Adrenal gland (tissue), 12 donors: ENCODE measurements around the gene RUVBL1. TPM values are rescaled to one million over a fixed set of nuclear protein-coding genes. Genes with fewer than 3 reads are reported as not detected.
A peak's percentile ranks its signal among the peaks of the same experiment; 100 is the strongest.

ENCODE experiments used
- DNase-seq, 7 donors: peaks; one replicate each; pipeline ENCODE4 v3.0.0-alpha.2; 2019 to 2020
- H3K27ac ChIP-seq, 5 donors: fragments of 200-600 bp; sonication (generic) in 4 of 5; 1 replicate in 3 of 5; 2 replicates in 2 of 5; pipeline versions ENCODE4 v1.5.1 to v1.8.0; 2016 to 2020; ENCODE audit warnings: mild to moderate bottlenecking in 1 of 5
- H3K27me3 ChIP-seq: fragments of 200-600 bp; 2 replicates; pipeline ENCODE4 v1.8.0; 2021
- H3K36me3 ChIP-seq, 2 donors: fragments of 200-600 bp; replicated peaks in 1 of 2; 1 replicate in 1 of 2; 2 replicates in 1 of 2; pipeline versions ENCODE4 v1.5.1 to v1.8.0; 2018 to 2022
- H3K4me1 ChIP-seq, 2 donors: fragments of 200-600 bp; replicated peaks in 1 of 2; 1 replicate in 1 of 2; 2 replicates in 1 of 2; pipeline versions ENCODE4 v1.5.1 to v1.8.0; 2018 to 2021
- H3K4me3 ChIP-seq, 4 donors: fragments of 200-600 bp; sonication (generic) in 3 of 4; one replicate each; pipeline ENCODE4 v1.5.1; 2016 to 2018
- H3K9me3 ChIP-seq, 3 donors: fragments of 200-600 bp; sonication (generic) in 1 of 3; replicated peaks in 1 of 3; 1 replicate in 2 of 3; 2 replicates in 1 of 3; pipeline versions ENCODE4 v1.5.1 to v1.8.0; 2016 to 2021
- POLR2A ChIP-seq, 2 donors: fragments of 450-650 bp; IDR thresholded peaks; one replicate each; pipeline ENCODE4 v1.6.1; 2017; ENCODE audit warnings: antibody characterized with exemption in 2 of 2, mild to moderate bottlenecking in 2 of 2, moderate library complexity in 1 of 2
- WGBS, 4 donors: extraction: QIAGEN DNeasy Blood & Tissue Kit in 2 of 4; methylation state at CpG; one replicate each; pipeline versions ENCODE4 v1.1.5 to v1.1.7; 2013 to 2017; 5-methylcytosine and 5-hydroxymethylcytosine counted together
- intact Hi-C, 2 donors: fragments of 100-400 bp; cut with DNase I; formaldehyde crosslinking; loops; one replicate each; pipeline versions ENCODE4 v1.14.1 to v1.15.0; 2022 to 2023
- polyA plus RNA-seq, 3 donors: library from polyadenylated mRNA; stranded (reverse); fragments of 200-250 nt in 2 of 3; fragments of 350-450 nt in 1 of 3; fragmentation: Illumina TruSeq in 1 of 3; extraction: RNeasy Lipid Tissue Mini Kit (QIAGEN cat#74804) in 1 of 3; gene quantifications; one replicate each; pipeline ENCODE4 v1.2.3, GENCODE V29; 2013 to 2014
- total RNA-seq, 9 donors: library from RNA; depleted of rRNA in 4 of 9; stranded (reverse); fragments of >200 nt in 4 of 9; fragments of 120-200 nt in 1 of 9; fragmentation: NEBNext Ultra II Directional in 1 of 9; extraction: Animal tissue kit (Norgen Biotek cat#: 25700) in 1 of 9; gene quantifications; one replicate each; pipeline versions ENCODE4 v1.1.0 to v1.2.4, GENCODE V29; 2013 to 2023
- TF ChIP-seq, protein P1 (sequence below), 6 experiments: fragments of 450-650 bp in 4 of 6; fragments of 200-600 bp in 2 of 6; sonication (generic) in 1 of 6; IDR thresholded peaks; 1 replicate in 5 of 6; 2 replicates in 1 of 6; pipeline versions ENCODE4 v1.5.1 to v1.8.0; 2016 to 2021; ENCODE audit warnings: antibody characterized with exemption in 6 of 6, mild to moderate bottlenecking in 2 of 6, moderate library complexity in 1 of 6
- donor health status: healthy with polysubstance abuse.
- donor health status: Bipolar disorder and iron deficiency.
- donor health status: DM: yes; HTN: yes; CAD: no.
- donor health status: DM: no; HTN: no; CAD: no.
- donor health status: DM: no; HTN: no; CAD: no.
- donor health status: DM: yes; HTN: yes; CAD: no.

The RUVBL1 gene
- total and polyA plus RNA-seq, 12 donors: 7.9 to 57.3 (median 25.4) TPM

DNA sequence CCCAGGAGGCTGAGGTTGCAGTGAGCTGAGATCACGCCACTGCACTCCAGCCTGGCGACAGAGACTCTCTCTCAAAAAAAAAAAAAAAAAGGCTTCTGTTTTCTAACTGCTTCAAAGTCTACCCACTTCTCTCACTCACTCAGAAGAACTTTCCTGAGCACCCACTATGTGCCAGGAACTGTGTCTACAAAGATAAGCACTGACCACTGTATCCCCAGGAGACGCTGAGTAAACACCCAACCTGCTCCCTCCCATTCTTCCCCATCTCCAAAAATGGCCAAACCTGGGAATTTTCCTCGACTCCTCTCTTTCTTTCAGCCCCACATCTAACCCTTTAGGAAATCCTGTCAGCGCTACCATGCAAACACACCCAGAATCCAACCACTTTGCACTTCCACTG lies 12.5 kb downstream of the RUVBL1 start:
- Histone ChIP-seq H3K4me3 (no peak overlapping the region), H3K27me3 (no peaks in the 10 kb centered on the region), H3K9me3 (no peaks in the 10 kb centered on the region), H3K27ac (no peak overlapping the region), H3K36me3 (no peaks in the 10 kb centered on the region), H3K4me1 (peaks cover 8 to 23% of the 10 kb centered on the region in 2 donors)
- intact Hi-C loops: no loop called here
- DNase-seq: no peak
- 94 to 98% (median 97%) methylated on average over 5 of the region's 5 CpGs for WGBS, 4 donors
- TF ChIP-seq, protein P1, sequence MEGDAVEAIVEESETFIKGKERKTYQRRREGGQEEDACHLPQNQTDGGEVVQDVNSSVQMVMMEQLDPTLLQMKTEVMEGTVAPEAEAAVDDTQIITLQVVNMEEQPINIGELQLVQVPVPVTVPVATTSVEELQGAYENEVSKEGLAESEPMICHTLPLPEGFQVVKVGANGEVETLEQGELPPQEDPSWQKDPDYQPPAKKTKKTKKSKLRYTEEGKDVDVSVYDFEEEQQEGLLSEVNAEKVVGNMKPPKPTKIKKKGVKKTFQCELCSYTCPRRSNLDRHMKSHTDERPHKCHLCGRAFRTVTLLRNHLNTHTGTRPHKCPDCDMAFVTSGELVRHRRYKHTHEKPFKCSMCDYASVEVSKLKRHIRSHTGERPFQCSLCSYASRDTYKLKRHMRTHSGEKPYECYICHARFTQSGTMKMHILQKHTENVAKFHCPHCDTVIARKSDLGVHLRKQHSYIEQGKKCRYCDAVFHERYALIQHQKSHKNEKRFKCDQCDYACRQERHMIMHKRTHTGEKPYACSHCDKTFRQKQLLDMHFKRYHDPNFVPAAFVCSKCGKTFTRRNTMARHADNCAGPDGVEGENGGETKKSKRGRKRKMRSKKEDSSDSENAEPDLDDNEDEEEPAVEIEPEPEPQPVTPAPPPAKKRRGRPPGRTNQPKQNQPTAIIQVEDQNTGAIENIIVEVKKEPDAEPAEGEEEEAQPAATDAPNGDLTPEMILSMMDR (IDR thresholded peaks at IDR 0.05): no peak
- no peak for TF ChIP-seq POLR2A (IDR thresholded peaks at IDR 0.05)

DNA sequence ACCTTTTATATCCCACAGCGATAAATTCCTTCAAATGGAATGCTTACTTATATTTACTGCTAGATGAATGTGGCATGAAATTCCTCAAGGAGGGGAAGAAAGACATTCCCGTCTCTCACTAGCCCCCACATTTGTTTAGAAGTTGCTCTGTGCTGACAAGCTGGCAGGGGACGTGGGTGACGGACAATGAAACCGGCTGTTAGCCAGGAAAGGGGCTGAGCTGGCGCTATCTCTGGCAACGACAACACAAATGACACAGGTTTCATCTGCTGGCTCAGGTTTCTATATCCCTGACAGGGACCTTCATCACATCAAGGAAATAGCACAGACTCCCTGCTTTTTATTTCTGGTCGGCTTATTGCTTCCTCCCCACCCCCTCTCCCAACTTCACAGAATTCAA lies 15.8 kb downstream of the RUVBL1 start:
- TF ChIP-seq, protein P1 (IDR thresholded peaks at IDR 0.05): no peak
- no peak for TF ChIP-seq POLR2A (IDR thresholded peaks at IDR 0.05)
- intact Hi-C loops: no loop called here
- peaks cover 0 to 3% of the 10 kb centered on the region in 2 donors for H3K36me3 ChIP-seq
- no peaks in the 10 kb centered on the region for H3K27me3 ChIP-seq
- DNase-seq: peak; percentile 31 to 75 (median 60)
- no peak overlapping the region for H3K4me3 ChIP-seq
- H3K9me3 ChIP-seq: no peaks in the 10 kb centered on the region
- WGBS, 4 donors: 32 to 52% (median 46%) methylated on average over 8 of the region's 8 CpGs
- H3K4me1 ChIP-seq: peaks cover 0 to 10% of the 10 kb centered on the region in 2 donors
- H3K27ac ChIP-seq: peak overlapping the region in 1 of 5 donors; percentile 11

DNA sequence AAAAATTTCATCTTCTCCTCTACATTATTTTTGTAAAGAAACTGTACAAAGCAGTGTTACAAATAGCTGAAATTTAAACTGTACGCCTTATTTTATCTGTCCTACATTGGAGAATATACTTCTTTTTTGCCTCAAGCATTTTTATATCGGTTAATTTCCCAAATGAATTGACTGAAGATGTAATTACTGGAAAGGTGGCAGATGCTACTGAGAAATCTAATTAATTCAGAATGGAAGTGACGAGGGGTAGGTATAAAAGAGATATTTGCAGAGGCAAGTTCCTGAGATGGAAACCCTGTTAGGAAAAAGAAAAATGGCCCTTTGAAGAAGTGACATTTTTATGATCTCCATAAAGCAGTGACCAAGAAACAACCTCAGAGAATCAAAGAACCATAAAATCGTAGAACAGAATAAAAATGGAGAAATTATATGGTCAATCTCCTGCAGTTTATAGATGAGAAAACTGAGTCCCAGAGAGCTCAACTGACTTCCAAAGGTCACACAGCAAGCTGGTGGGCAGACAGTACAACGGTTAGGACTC lies 20.4 kb downstream of the RUVBL1 start:
- Histone ChIP-seq H3K9me3 (no peaks in the 10 kb centered on the region), H3K27me3 (no peaks in the 10 kb centered on the region), H3K4me3 (no peak overlapping the region), H3K4me1 (no peaks in the 10 kb centered on the region), H3K27ac (no peak overlapping the region), H3K36me3 (peaks cover 0 to 36% of the 10 kb centered on the region in 2 donors)
- DNase-seq: no peak
- intact Hi-C loops: no loop called here
- no peak for TF ChIP-seq POLR2A (IDR thresholded peaks at IDR 0.05)
- TF ChIP-seq, protein P1 (IDR thresholded peaks at IDR 0.05): no peak
- 87 to 93% (median 90%) methylated on average over 5 of the region's 5 CpGs for WGBS, 4 donors

DNA sequence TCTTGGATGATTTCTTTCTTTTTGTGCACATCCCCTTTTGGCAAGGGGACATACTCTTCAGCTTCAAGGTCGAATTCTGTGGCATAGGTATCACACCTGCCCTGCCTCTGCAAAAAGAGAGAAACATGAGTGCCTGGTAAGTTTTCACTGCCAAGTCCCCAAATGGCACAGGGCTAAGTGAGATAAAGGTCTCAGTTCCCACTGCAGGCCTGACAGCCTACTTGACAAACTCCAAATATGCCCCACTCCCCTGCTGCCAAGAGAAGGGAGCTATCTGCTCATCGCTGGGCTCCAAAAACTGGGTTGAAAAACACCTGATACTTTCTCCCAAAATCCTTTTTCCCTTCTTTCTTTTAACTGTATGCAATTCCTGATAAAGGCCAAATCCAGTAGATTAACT lies 23.0 kb downstream of the RUVBL1 start:
- intact Hi-C loops: no loop called here
- Histone ChIP-seq H3K4me3 (no peak overlapping the region), H3K36me3 (peaks cover 0 to 57% of the 10 kb centered on the region in 2 donors), H3K4me1 (no peaks in the 10 kb centered on the region), H3K9me3 (no peaks in the 10 kb centered on the region), H3K27me3 (no peaks in the 10 kb centered on the region), H3K27ac (no peak overlapping the region)
- DNase-seq: no peak
- WGBS, 4 donors: 69 to 85% (median 77%) methylated on average over 2 of the region's 2 CpGs
- TF ChIP-seq, protein P1 (IDR thresholded peaks at IDR 0.05): no peak
- no peak for TF ChIP-seq POLR2A (IDR thresholded peaks at IDR 0.05)
